Cortex of kidney (tissue), 1 donor: ENCODE data around the gene NHERF2.
"Not testable (repeated sequence)": the region's sequence is repeated elsewhere in the genome, so short reads cannot be mapped to it uniquely, and the experiment has no call there.

Experiments
- DNase-seq: peaks from one replicate; lab custom pipeline; 2025; lab: John Stamatoyannopoulos, UW

The NHERF2 gene

DNA sequence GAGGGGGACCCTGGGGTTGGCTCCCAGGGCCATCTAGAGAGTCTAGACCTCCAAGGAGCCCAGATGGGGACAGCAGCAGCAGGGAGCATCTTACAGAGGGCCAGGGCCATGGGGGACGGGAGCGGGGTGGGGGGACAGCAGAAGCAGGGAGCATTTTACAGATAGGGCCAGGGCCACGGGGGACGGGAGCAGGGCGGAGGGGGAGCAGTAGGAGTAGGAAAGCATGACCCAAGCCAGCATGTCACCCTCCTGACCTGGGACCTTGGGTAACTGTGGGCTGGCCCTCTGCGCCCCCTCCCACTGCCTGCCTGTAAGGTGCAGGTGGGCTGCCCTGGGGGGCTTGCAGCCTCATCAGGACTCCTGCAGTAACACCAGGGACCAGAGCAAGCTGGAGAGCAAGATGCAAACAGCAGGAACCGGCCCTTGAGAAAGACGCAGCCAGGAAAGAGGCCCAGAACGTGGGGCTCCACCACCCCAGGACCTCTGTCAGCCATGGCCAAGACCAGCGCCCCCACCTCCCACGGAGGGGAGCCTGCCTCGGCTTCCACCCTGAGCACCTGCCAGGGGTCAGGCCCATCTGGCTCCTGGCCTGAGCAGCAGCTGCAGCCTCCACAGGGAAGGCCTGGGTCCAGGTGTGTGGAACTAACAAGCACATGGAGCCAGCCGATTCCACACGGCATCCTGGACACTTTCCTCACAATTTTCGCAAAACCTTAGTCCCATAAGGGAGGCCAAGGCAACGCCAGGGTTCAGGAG is 19.4 kb upstream of the NHERF2 start:
- DNase-seq = no peak

DNA sequence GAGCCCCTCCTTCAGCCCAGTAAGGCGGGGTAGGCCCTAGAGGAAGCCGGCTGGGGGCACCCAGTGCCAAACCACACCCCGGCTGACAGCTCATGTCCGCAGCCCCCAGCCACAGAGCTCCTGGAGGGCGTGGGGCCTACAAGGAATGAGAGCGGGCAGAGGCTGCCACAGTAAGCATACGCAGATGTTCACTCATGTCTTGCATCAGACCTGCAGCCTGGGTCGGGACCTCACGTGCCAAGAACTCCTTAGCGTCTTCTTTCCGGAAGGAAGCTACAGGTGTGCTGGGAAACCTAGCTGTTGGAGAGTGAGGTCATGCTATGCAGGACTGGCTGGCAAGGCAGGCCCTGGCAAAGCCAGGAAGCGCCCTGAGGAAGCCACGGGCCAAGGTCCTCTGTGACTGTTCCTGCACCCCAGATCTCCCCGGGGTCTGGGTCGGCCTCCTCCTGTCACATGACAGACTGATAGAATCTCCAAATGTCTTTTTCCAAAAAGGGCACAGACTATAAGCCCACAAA is 18.6 kb upstream of the NHERF2 start:
- DNase-seq = no peak

DNA sequence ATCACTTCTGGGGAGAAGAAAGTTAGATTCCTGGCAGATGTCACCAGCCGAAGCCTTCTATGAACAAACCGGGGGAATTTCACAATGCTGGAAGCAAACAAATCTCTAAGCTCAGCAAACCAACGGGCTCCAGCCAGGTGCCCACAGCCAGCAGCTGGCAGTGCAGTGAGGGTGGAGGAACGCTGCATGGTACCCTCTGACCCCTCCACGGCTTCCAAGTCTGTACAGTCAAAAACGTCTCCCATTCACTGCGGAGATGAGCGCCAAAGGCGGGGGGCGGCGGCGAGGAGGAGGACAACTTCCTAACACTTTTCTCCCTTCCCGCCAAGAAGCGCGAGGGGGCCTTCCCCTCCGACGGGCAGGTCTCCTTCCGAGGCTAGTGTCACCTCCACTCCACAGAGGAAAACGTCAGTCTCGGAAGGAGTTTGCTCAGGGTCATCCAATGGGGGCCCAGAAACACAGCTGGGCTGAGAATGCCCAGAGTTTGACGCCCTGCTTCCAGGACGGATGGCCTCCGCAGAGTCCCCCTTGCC is 18.0 kb upstream of the NHERF2 start:
- DNase-seq = no peak

DNA sequence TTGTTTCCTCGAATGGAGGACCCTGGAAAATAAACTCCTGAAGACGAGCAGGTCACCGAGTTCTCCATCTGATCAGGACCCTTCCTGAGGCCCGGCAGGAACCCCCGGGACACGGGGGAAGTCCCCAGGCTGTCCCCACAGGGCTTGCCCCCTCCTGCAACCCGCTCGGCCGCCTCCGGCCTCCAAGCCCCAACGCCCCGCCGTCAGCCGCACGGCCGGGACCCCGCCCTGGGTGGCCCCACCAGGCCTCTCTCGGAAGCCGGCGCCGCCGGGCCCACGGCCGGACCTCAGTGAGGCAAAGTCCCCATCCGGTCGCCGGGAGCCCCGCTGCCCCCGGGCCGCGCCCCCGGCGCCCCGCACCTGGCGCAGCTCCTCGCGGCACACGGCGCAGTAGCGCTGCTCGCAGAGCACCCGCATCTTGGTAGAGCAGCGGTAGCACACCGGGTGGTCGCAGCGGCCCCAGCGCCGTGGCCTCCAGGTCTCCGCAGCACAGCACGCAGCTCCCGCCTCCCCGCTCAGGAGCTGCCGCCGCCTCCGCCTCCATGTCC is 17.5 kb upstream of the NHERF2 start:
- DNase-seq = no peak

DNA sequence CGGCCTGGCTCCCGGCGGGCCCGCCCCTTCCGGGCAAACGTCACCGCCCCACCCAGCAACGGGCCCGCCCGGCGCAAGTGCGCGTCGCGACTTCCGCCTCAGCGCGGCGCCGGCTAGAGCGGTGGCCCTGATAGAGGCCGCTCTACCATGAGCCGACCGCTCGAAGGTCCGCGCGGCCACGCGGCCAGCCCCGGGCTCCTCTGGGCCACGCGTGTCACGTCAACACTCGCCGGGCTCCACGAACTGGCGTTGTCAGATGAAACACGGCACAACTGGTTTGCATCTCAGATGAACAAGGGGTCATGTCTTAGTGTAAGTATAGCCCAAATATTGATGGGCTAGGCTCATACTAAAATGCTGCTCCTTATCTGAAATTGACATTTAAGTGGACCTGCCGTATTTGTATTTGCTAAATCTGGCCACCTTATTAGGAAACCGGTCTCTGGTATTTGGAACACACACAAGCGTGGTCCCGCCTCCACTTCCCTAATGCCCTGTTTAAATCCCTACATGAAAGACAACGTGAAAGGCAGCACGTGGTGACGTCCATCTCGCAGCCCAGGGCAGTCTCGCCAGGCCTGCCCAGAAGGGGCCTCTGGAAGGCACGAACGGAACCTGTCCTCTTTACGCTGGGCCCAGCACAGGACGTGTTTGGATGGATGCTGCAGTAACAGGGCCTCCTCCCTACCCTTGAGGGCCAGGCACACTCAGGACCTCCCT is 16.8 kb upstream of the NHERF2 start, which contains the start of gene ZNF598:
ZNF598 (minus strand) TSS at position 31 of the 720 bp plus-strand sequence.
- DNase-seq = no peak

DNA sequence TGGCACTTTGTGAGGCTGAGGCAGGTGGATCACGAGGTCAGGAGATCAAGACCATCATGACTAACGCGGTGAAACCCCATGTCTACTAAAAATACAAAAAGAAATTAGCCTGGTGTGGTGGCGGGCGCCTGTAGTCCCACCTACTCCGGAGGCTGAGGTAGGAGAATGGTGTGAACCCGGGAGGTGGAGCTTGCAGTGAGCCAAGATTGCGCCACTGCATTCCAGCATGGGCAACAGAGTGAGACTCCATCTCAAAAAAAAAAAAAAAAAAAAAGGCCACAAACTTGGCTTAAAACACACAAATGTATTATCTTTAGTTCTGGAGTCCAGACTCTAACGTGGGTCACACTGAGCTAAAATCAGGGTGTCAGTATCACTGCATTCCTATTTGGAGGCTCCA is 15.0 kb upstream of the NHERF2 start:
- not testable (repeated sequence) for DNase-seq

DNA sequence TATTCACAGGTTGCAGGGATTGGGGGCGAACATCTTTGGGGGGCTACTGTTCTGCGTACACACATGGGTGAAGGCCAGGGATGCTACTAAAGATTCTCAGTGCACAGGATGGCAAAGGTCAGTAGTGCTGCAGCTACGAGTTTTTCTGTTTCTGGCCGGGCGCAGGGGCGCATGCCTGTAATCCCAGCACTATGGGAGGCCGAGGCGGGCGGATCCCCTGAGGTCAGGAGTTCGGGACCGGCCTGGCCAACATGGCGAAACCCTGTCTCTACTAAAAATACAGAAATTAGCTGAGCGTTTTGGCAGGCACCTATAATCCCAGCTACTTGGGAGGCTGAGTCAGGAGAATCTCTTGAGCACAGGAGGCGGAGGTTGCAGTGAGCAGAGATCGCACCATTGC is 13.2 kb upstream of the NHERF2 start:
- DNase-seq = no peak

DNA sequence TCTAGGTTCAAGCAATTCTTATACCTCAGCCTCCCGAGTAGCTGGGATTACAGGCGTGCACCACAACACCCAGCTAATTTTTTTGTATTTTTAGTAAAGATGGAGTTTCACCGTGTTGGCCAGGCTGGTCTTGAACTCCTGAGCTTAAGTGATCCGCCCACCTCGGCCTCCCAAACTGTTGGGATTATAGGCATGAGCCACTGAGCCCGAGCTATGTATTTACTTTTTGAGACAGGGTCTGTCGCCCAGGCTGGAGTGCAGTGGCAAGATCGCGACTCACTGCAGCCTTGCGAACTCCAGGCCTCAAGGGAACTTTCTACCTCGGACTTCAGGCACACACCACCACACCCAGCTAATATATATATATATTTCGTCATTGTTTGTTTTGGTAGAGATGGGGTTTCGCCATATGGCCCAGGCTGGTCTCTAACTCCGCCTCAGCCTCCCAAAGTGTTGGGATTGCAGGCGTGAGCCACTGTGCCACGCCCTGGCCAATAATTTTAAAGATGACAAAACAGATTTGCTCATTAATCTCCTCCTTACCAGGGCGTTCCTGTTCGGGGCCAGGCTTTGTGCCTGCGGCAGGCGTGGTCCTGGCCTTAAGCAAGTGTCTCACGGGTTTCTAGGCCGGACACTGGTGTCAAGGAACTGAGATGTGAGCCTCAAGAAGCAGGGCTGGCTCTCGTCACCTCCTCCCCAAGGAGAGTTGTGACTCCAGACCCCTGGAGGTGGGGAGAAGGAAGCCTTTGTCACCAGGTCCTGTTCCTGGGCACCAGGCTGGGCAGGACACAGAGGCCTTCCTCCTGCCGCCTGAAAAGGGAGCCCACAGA is 11.4 kb upstream of the NHERF2 start:
- no peak for DNase-seq

DNA sequence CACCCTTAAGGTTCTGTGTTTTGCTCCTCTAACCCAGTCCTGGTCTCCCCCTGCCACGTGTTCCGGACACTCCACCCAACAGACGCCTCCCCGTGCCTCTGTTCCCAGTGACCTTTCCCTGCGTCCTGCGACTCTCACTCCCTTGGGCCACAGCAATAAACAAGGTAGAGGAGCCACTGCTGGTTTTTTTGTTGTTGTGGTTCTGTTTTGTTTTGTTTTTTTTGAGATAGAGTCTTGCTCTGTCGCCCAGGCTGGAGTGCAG is 10.8 kb upstream of the NHERF2 start:
- DNase-seq = no peak

DNA sequence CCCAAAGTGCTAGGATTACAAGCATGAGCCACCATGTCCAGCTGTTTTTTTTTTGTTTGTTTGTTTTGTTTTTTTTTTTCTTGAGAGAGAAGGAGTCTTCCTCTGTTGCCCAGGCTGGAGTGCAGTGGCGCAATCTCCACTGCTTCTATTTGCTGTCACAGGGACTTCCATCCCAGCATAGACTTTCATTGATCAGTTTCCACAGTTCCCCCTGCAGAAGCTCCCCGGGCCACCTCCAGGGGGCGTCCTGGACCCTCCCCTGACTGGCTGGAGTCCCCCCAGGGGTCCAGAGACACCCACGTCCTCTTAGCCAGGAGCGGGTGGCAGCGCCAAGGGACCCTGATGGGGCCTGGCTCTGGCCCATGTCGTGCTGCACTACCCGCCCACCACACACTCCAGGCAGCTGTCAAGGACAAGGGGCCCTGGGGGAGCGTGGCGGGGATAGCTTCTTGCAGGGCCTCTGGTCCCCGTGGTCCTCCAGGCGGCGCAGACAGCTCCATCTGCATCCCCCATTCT is 10.2 kb upstream of the NHERF2 start:
- DNase-seq = no peak

DNA sequence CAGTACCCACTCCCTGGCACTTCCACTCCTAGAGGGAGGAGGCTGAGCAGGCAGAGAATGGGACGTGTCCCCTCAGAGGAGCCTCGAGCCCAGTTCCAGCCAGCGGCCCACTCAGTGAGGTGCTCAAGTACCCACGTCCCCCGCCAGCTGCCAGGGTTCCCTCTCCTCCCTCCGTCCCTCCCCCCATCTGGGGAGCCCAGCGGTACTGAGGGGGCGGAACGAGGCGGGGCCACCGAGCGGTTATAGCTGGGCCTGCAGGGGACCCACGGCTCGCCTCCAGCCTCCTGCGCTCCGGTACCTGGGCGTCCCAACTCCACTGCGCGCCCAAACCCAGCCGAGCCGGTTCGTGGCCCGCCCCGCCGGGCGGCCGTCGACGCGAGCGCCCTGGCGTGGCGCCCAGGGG is 7.2 kb upstream of the NHERF2 start, which contains the start of gene NPW:
NPW (plus strand) TSS at position 268 of the 403 bp plus-strand sequence.
- no peak for DNase-seq

DNA sequence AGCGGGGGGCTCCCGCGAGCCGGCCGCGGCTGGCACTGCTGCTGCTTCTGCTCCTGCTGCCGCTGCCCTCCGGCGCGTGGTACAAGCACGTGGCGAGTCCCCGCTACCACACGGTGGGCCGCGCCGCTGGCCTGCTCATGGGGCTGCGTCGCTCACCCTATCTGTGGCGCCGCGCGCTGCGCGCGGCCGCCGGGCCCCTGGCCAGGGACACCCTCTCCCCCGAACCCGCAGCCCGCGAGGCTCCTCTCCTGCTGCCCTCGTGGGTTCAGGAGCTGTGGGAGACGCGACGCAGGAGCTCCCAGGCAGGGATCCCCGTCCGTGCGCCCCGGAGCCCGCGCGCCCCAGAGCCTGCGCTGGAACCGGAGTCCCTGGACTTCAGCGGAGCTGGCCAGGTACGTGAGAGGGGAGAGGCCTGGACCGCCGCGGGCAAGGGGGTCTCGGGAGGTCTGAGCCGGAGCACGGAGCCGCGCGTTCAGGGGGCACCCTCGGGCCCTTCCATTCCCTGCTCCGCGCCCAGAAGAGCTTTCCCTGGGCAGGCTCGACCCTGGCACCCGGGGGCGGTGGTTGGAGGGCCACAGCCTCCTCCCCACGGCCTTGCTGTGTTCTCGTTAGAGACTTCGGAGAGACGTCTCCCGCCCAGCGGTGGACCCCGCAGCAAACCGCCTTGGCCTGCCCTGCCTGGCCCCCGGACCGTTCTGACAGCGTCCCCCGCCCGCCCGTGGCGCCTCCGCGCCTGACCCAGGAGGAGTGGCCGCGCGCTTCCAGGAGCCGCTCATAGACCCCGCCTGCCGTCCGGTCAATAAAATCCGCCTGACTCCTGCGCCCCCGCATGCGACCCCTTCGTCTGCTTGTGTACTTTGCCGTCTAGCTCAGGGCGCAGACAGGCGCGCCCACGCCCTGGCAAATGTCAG is 6.5 kb upstream of the NHERF2 start:
- DNase-seq = no peak

DNA sequence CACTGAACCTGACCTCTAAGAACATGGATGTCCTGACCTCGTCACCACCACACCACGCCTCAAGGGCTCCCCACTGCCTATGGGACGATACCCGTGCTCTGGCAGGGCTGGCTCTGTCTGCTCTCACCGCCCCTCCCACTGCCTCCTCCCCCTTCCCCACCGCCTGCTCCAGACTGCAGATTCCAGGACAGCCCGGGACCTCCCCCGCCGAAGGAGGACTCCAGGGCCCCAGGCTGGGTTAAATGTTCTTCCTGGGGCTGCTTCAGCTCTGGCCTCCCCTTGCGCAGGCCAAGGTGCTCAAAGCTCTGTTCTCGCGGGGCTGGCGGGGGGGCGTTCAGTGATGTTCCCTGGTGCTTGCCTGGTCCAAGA is 4.0 kb upstream of the NHERF2 start:
- no peak for DNase-seq

DNA sequence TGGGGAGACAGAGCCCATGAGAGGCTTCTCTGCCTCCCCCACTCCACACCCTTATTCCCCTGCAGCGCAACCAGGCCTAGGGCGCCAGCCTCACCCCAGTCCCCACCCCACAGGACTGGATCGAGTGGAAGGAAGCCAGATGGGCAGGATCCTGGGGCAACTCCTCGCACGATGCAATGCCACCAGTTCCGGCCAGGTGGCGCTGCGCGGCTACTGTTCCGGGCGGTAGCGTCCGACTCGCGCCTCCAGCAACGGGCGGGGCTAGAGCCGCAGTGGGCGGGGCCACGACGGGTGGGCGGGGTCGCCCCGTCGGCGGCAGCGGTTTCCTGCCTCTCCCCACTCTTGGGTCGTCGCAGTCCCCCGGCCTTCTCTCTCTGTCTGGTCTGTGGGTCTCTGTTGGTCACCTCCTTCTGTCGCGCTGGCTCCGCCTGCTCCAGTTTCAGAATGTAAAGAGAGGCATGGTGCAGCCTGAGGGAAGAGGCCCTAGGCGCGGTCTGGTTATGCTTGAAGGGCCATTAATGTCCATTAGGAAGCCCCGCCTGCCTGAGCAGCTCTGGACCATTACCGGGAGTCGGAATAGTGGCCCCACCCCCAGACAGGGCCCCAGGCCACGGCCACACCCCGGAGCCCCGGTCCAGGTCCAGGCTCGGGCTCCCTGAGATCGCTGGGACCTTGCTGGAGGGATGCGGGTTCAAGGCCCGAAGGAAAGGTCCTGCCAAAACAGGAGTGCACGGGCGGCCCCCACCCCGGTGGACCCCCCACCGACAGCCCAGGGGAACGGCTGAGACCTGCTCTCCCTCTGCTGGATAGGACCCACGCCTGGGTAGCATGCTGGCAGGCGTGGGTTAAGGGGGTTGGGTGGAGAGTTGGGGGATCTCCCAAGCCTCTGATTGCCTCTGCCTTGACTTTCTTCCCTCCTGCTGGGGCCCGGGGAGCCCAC is 3.3 kb upstream of the NHERF2 start:
- no peak for DNase-seq

DNA sequence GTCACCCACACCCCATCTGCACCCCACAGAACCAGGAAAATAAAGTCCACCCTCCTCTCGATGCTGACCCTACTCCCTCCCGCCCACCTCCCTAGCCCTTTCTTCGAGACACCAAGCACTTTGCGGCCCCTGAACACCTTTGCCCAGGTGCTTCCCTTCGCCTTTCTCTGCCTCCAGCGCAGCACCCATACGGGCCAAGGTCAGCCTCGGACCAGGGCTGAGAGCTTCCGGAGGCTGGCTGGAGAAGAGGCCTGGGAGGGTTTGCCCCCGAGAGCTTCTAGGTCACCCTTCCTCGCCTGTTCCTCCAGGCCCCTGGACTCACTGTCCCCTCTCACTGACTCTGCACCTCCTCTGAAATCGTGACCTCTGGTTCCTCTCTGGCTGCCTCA is 2.7 kb upstream of the NHERF2 start:
- no peak for DNase-seq

DNA sequence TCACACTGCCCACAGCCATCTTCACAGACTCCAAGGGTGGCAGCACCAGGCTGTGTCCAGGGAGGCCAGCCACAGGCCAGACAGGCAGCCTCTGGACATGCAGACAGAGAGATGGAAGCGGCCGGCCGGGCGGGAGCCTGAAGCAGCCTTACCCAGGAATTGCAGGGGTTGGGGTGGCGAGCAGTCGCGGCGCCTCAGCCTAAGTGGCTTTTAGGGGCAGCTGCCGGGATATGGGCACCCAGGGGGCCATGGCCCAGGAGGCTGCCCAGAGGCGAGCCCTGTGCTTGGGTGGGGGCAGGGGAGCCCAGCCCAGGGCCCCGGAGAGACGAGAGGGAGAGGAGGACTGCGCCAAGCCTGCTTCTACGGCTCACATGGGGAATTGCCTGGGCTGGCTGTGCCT is 1.5 kb upstream of the NHERF2 start:
- no peak for DNase-seq

DNA sequence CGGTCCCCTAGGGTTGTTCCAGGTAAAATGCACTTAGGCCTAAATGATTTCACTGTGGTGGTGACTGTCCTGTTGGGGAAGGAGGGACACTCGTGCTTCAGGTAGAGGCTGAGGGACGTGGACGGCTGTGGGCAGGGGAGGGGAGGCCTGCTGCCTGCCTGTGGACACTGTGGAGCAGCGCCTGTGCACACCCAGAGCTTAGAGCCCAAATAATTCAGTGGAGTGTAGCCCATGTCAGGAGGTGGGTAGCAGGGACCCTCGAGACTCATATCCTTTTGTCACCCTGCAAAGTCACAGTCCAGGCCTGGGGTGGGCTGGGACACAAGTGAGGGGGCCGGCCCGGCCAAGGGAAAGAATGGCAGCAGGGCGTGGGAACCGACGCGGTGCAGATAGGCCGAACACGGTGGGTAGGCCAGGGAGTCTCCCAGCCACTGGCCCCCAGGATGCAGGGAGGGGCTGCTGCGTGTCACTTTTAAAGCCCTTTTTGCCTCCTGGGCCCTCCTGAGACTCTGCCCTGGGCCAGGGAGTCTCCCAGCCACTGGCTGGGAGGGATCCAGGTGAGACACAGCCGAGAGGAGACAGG is 733 bp upstream of the NHERF2 start:
- no peak for DNase-seq

DNA sequence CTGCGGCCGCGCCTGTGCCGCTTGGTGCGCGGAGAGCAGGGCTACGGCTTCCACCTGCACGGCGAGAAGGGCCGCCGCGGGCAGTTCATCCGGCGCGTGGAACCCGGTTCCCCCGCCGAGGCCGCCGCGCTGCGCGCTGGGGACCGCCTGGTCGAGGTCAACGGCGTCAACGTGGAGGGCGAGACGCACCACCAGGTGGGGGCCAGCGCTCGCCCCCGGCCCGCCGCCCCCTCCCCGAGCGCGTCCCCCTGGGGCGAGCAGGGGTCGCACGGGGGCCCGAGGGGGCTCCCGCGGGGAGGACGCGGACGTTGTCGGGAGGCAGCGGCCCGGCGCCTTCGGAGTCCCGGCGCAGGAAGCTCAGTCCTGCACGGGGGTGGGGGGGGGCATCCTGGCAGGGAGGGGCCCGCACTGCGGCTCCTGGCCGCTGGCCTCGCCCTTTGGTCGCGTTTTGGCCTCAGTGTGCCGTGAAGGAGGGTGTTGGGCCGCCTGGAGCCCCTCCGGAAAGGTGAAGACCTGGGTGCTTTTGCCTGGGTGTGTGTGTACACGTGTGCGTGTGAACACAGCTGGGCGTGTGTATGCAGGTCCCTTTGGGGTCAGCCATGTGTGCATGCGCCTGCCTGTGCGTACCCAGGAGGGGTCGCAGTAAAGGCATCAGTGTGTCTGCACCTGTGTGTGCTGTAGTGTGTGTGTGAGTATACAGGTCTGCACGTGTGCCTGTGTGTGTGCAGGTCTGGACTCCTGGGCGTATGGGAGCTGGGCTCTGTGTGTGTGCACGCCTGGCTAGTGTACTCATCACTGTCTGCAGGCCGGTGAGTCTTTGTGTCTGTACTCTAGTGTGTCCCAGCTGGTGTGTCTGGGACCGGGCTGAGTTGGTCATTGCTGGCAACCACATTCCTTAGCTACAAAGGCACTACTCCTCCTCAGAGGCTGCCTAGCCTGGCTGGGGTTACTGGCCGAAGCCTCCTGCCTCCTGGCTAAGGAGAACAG is 615 bp downstream of the NHERF2 start:
- DNase-seq = no peak
